ENCODE results near the gene DHX32.

DHX32 gene

DNA sequence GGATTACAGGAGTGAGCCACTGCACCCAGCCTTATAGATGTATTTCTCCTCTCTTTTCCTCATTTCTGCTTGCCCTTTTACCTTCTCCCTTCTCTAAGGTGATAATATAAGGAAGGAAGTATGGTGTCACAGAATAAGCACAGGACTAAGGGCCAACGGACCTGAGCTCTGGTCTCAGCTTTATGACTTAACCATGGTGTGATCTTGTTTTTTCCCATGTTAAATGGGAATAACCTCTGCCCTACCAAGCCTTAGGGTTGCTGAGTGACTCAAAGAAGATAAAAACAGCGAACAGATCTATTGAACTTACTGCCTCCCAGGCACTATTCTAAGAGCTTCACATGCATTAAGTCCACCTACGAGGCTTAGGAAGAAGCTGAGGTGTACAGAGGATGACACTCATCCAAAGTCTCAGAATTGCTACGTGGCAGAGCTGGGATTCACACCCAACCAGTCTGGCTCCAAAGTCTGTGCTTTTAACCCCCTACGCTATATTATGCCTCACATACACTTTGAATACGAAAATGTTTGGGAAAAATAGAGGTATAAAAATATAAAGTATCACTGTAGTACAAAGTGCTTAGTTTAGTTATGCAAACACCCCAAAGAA lies 63.6 kb downstream of the DHX32 start:
- no peaks in the 10 kb centered on the region for H3K9me3 ChIP-seq (ENCODE audit: control insufficient read depth, insufficient read depth, low read length)
- H3K9ac ChIP-seq (ENCODE audit: low read depth, low read length) = no peak overlapping the region
- H3K4me1 ChIP-seq (ENCODE audit: insufficient read depth, low read length) = no peaks in the 10 kb centered on the region
- peaks cover 13% of the 10 kb centered on the region; the same call in 1 of the 2 replicates for H3K36me3 ChIP-seq (ENCODE audit: insufficient read depth, low read length)

GRCh38 chr10:125816548-125816947 lies 64.5 kb downstream of the DHX32 start:
- Histone ChIP-seq H3K9ac (ENCODE audit: low read depth, low read length) (no peak overlapping the region), H3K36me3 (ENCODE audit: insufficient read depth, low read length) (peaks cover 13% of the 10 kb centered on the region; the same call in 1 of the 2 replicates), H3K9me3 (ENCODE audit: control insufficient read depth, insufficient read depth, low read length) (no peaks in the 10 kb centered on the region), H3K4me1 (ENCODE audit: insufficient read depth, low read length) (no peaks in the 10 kb centered on the region)

- Histone ChIP-seq H3K4me1 (ENCODE audit: insufficient read depth, low read length) (no peaks in the 10 kb centered on the region), H3K36me3 (ENCODE audit: insufficient read depth, low read length) (peaks cover 16% of the 10 kb centered on the region; the same call in 1 of the 2 replicates), H3K9me3 (ENCODE audit: control insufficient read depth, insufficient read depth, low read length) (no peaks in the 10 kb centered on the region), H3K9ac (ENCODE audit: low read depth, low read length) (no peak overlapping the region)
Observed at GRCh38 chr10:125815764-125816163, 65.3 kb downstream of the DHX32 start.

- Histone ChIP-seq H3K4me1 (ENCODE audit: insufficient read depth, low read length) (no peaks in the 10 kb centered on the region), H3K9me3 (ENCODE audit: control insufficient read depth, insufficient read depth, low read length) (no peaks in the 10 kb centered on the region), H3K9ac (ENCODE audit: low read depth, low read length) (no peak overlapping the region), H3K36me3 (ENCODE audit: insufficient read depth, low read length) (peaks cover 25% of the 10 kb centered on the region; the same call in 1 of the 2 replicates)
Observed at GRCh38 chr10:125812128-125812750, 68.9 kb downstream of the DHX32 start.

DNA sequence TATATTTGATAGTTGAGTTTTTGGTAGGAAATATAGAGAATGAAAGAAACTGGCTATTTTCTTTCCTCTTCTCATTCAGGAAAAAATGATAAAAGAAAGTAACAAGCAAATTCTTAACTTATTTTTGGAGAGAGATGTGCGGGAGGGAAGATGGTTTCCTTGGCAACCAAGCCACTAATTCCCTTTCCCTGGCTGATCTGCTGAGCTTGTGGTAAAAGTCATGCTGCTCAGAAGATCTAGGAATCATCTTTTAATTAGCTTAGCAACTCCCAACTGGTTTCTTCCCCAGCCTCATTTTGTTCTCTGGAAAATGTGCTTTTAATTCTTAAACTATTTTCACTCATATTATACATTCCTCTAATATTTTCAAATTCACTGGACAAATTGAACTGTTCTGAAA lies 69.8 kb downstream of the DHX32 start:
- Histone ChIP-seq H3K9ac (ENCODE audit: low read depth, low read length) (no peak overlapping the region), H3K4me1 (ENCODE audit: insufficient read depth, low read length) (no peaks in the 10 kb centered on the region), H3K36me3 (ENCODE audit: insufficient read depth, low read length) (peaks cover 28% of the 10 kb centered on the region; the same call in 1 of the 2 replicates), H3K9me3 (ENCODE audit: control insufficient read depth, insufficient read depth, low read length) (no peaks in the 10 kb centered on the region)

DNA sequence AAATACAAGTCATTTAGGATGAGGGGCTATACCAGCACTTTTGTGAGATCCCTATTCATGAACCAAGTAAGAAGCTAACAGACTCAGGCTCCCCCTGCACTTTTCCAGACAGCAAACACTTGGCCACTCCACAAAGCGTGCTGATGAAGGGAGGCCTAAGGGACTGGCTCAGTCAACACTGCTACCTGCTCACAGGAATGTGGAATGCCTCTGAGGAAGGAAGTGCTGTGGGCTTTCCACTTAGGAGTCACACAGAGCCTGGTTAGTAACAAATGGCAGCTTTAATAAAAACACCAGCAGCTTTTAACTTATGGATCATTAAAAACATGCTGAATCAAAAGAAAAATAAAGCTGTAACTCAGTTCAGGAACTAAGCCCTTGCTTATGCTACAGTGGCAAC lies 73.0 kb downstream of the DHX32 start:
- Histone ChIP-seq H3K36me3 (ENCODE audit: insufficient read depth, low read length) (peaks cover 18% of the 10 kb centered on the region; the same call in 1 of the 2 replicates), H3K9ac (ENCODE audit: low read depth, low read length) (no peak overlapping the region), H3K4me1 (ENCODE audit: insufficient read depth, low read length) (no peaks in the 10 kb centered on the region), H3K9me3 (ENCODE audit: control insufficient read depth, insufficient read depth, low read length) (no peaks in the 10 kb centered on the region)

GRCh38 chr10:125802739-125803138 lies 78.4 kb downstream of the DHX32 start:
- H3K4me1 ChIP-seq (ENCODE audit: insufficient read depth, low read length) = no peaks in the 10 kb centered on the region
- H3K9ac ChIP-seq (ENCODE audit: low read depth, low read length) = no peak overlapping the region
- no peaks in the 10 kb centered on the region for H3K9me3 ChIP-seq (ENCODE audit: control insufficient read depth, insufficient read depth, low read length)
- H3K36me3 ChIP-seq (ENCODE audit: insufficient read depth, low read length) = peaks cover 9% of the 10 kb centered on the region; the same call in 1 of the 2 replicates

- Histone ChIP-seq H3K4me1 (ENCODE audit: insufficient read depth, low read length) (no peaks in the 10 kb centered on the region), H3K9me3 (ENCODE audit: control insufficient read depth, insufficient read depth, low read length) (no peaks in the 10 kb centered on the region), H3K36me3 (ENCODE audit: insufficient read depth, low read length) (peaks cover 8% of the 10 kb centered on the region; the same call in 1 of the 2 replicates), H3K9ac (ENCODE audit: low read depth, low read length) (no peak overlapping the region)
Observed at GRCh38 chr10:125802131-125802530, 79.0 kb downstream of the DHX32 start.

DNA sequence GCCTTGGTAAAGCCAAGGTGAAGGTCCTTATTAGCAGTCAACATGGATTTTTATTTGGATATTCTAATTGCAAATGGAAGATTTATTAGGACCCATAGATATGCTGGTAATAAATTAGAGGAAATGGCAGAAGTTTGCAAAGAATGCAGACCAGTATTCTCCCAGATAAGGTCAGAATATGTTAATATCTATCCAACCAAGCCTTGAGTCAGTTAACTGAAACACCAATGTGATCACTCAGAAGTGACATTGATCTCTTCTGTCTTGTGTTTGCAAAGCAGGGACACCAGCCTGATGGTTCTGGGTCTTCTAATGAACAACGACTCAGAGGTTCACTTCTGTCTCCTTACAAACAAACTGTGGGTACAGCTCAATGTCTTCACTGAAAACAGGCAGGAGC lies 79.5 kb downstream of the DHX32 start:
- H3K36me3 ChIP-seq (ENCODE audit: insufficient read depth, low read length) = peaks cover 6% of the 10 kb centered on the region; the same call in 1 of the 2 replicates
- no peak overlapping the region for H3K9ac ChIP-seq (ENCODE audit: low read depth, low read length)
- no peaks in the 10 kb centered on the region for H3K4me1 ChIP-seq (ENCODE audit: insufficient read depth, low read length)
- H3K9me3 ChIP-seq (ENCODE audit: control insufficient read depth, insufficient read depth, low read length) = no peaks in the 10 kb centered on the region

DNA sequence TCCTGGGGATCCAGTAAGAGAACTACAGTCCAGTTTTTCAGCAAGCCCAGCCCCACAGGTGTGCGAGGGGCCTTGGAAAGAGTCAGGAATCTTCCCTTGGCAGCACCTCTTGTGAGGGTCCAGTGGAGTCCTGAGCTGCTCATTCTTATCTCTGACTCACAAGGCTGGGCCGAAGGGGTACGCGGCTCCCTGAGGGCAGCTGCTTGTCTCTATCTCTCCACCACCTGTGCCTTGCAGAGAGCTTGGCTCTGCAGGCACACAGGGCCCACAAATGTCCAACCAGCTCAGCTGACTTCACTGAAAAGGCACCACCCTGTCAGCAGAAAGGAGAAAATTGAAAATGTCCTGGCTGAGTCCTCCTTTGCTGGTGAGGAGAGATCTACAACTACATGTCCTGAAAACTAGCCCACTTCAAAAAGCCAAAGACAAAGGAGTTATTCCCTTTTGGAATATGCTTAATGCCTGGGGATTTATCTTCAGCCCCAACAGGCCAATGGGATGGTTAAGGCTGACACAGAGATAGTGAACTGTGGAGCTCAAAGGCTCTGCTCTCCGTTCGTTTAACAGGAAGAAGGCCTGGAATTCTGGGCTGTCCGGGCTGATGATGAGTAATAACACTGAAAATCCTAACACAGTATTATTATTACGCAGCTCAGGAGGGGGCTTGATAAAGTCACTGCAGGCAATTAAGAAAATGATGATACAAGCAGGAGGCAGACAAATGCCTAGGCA lies 81.5 kb downstream of the DHX32 start:
- H3K4me1 ChIP-seq (ENCODE audit: insufficient read depth, low read length) = no peaks in the 10 kb centered on the region
- H3K9ac ChIP-seq (ENCODE audit: low read depth, low read length) = no peak overlapping the region
- H3K9me3 ChIP-seq (ENCODE audit: control insufficient read depth, insufficient read depth, low read length) = no peaks in the 10 kb centered on the region
- H3K36me3 ChIP-seq (ENCODE audit: insufficient read depth, low read length) = peaks cover 4% of the 10 kb centered on the region; the same call in 1 of the 2 replicates

DNA sequence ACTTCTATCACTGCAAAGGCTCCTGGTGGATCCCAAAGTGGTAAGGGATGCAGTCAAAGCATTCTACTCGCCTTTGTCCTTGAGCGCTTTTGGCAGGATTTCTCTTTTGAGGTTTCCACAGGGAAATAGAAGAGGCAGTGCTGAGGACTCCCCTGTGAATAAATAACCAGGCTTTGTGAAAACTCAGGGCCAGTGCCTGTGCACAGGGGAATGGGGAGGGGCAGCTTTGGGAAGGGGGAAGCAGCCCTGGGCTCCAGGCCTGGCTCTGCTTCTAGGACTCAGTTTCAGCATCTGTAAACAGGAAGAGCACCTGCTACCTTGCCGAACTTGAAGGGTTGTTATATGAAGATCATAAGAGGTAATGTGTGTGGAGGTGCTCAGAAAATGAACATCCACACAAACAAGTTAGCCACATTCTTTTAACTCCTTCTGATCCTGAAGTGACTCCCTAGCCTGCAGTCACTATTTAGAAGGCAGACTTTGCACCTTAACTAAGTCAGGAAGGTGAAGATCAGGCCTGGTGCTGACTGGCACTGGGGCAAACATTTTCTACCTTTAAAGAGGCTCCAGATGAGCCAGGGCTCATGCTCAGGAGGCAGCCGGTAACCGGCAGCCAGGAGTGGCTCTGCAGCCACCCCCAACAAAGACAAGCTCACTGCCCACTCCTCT lies 83.0 kb downstream of the DHX32 start:
- Histone ChIP-seq H3K9ac (ENCODE audit: low read depth, low read length) (no peak overlapping the region), H3K4me1 (ENCODE audit: insufficient read depth, low read length) (no peaks in the 10 kb centered on the region), H3K9me3 (ENCODE audit: control insufficient read depth, insufficient read depth, low read length) (no peaks in the 10 kb centered on the region), H3K36me3 (ENCODE audit: insufficient read depth, low read length) (peaks cover 4% of the 10 kb centered on the region; the same call in 1 of the 2 replicates)

GRCh38 chr10:125797424-125797823 lies 83.7 kb downstream of the DHX32 start:
- no peaks in the 10 kb centered on the region for H3K9me3 ChIP-seq (ENCODE audit: control insufficient read depth, insufficient read depth, low read length)
- H3K4me1 ChIP-seq (ENCODE audit: insufficient read depth, low read length) = no peaks in the 10 kb centered on the region
- no peaks in the 10 kb centered on the region; the same call in 1 of the 2 replicates for H3K36me3 ChIP-seq (ENCODE audit: insufficient read depth, low read length)
- H3K9ac ChIP-seq (ENCODE audit: low read depth, low read length) = no peak overlapping the region

- Histone ChIP-seq H3K9me3 (ENCODE audit: control insufficient read depth, insufficient read depth, low read length) (no peaks in the 10 kb centered on the region), H3K36me3 (ENCODE audit: insufficient read depth, low read length) (no peaks in the 10 kb centered on the region; the same call in 1 of the 2 replicates), H3K9ac (ENCODE audit: low read depth, low read length) (no peak overlapping the region), H3K4me1 (ENCODE audit: insufficient read depth, low read length) (no peaks in the 10 kb centered on the region)
Observed at GRCh38 chr10:125795637-125796190, 85.4 kb downstream of the DHX32 start.

DNA sequence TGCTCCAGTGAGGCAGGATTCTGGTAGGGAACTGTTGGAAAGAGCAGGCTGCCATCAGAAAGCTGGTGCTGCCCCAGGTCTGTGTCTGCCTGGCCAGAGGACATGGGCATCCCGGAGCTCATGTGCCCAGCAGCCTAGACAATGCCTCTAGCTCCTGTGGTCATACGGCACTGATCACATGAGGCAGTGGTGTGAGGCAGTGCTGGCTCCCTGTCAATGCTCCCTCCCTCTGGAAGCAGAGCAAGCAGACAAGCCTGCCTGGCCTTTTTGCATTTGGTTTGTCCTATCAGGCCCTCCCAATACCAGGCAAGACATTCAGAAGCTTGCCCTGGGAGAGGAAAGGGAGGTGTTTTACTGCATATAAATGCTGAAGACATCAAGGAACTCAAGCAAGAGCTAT lies 86.0 kb downstream of the DHX32 start:
- no peak overlapping the region for H3K9ac ChIP-seq (ENCODE audit: low read depth, low read length)
- no peaks in the 10 kb centered on the region for H3K4me1 ChIP-seq (ENCODE audit: insufficient read depth, low read length)
- no peaks in the 10 kb centered on the region for H3K9me3 ChIP-seq (ENCODE audit: control insufficient read depth, insufficient read depth, low read length)
- H3K36me3 ChIP-seq (ENCODE audit: insufficient read depth, low read length) = no peaks in the 10 kb centered on the region; the same call in 1 of the 2 replicates

All from ES-I3 (cell line).